IMR-90 (cell line): ENCODE results near the gene HYCC2. TPM values are rescaled to one million over a fixed set of nuclear protein-coding genes. Genes with fewer than 3 reads are reported as not detected.

Experiments
- ATAC-seq: fragments of 200-7000 bp; cut with Tn5 transposase; 2 replicates; pipeline ENCODE4 v1.9.1; 2020; ENCODE audit warnings: low read depth, mild to moderate bottlenecking, moderate library complexity
- BruUV-seq: library from RNA; stranded (reverse); fragments of 400-500 nt; replicated peaks from 2 replicates; lab custom pipeline; 2021; lab: Mats Ljungman, UMichigan
- CTCF ChIA-PET: fragments of 300-600 bp; formaldehyde crosslinking; extraction: SDS; loops from one replicate; lab custom pipeline; 2021; ENCODE audit warnings: antibody characterized with exemption; lab: Yijun Ruan, JAX
- POLR2A ChIA-PET: fragments of 300-600 bp; sonication (Branson Sonifier 250); formaldehyde crosslinking; loops from one replicate; lab custom pipeline; 2022; ENCODE audit warnings: antibody characterized with exemption; ENCODE audit not compliant: unreplicated experiment; lab: Charles Lee
- DNase-seq: peaks from one replicate; pipeline ENCODE4 v3.0.0; 2013
- H2AFZ ChIP-seq: replicated peaks from 2 replicates; pipeline ENCODE3; 2013; ENCODE audit warnings: low read length, mild to moderate bottlenecking; ENCODE audit not compliant: poor library complexity
- H2AK5ac ChIP-seq: 2 replicates; pipeline ENCODE4 v1.6.1; 2013; ENCODE audit warnings: low read depth, low read length, inconsistent platforms
- H2AK9ac ChIP-seq: replicated peaks from 2 replicates; pipeline ENCODE3; 2013; ENCODE audit warnings: mild to moderate bottlenecking, low read depth, low read length, moderate library complexity; ENCODE audit not compliant: poor library complexity
- H2BK120ac ChIP-seq: 2 replicates; pipeline ENCODE4 v1.6.1; 2013; ENCODE audit warnings: low read depth, low read length, inconsistent platforms
- H2BK15ac ChIP-seq: 3 replicates; pipeline ENCODE4 v1.6.1; 2013; ENCODE audit warnings: low read depth, low read length, inconsistent platforms
- H2BK20ac ChIP-seq: 2 replicates; pipeline ENCODE4 v1.6.1; 2013; ENCODE audit warnings: low read depth, mild to moderate bottlenecking, inconsistent platforms, low read length, moderate library complexity
- H2BK5ac ChIP-seq: 2 replicates; pipeline ENCODE4 v1.6.1; 2013; ENCODE audit warnings: mild to moderate bottlenecking, low read depth, low read length, inconsistent platforms; ENCODE audit not compliant: poor library complexity, severe bottlenecking
- H3K14ac ChIP-seq: replicated peaks from 2 replicates; pipeline ENCODE4 v1.6.1; 2013; ENCODE audit warnings: low read depth, low read length, inconsistent platforms
- H3K18ac ChIP-seq: 2 replicates; pipeline ENCODE4 v1.6.1; 2013; ENCODE audit warnings: low read depth, low read length, control low read depth
- H3K23ac ChIP-seq: 2 replicates; pipeline ENCODE4 v1.6.1; 2013; ENCODE audit warnings: low read depth, low read length, inconsistent platforms
- H3K27ac ChIP-seq: 2 replicates; pipeline ENCODE4 v1.5.1; 2013; ENCODE audit warnings: mild to moderate bottlenecking, control low read depth, low read length; ENCODE audit not compliant: insufficient read depth
- H3K27me3 ChIP-seq: 2 replicates; pipeline ENCODE4 v1.6.1; 2013; ENCODE audit warnings: low read length; ENCODE audit not compliant: control insufficient read depth, insufficient read depth
- H3K36me3 ChIP-seq: 2 replicates; pipeline ENCODE4 v1.6.1; 2013; ENCODE audit warnings: low read length, mixed read lengths; ENCODE audit not compliant: control insufficient read depth, insufficient read depth
- H3K4ac ChIP-seq: 2 replicates; pipeline ENCODE4 v1.6.1; 2013; ENCODE audit warnings: low read depth, low read length, inconsistent platforms
- H3K4me1 ChIP-seq: 2 replicates; pipeline ENCODE4 v1.6.1; 2013; ENCODE audit warnings: low read length, mixed read lengths; ENCODE audit not compliant: control insufficient read depth, insufficient read depth
- H3K4me2 ChIP-seq: 2 replicates; pipeline ENCODE4 v1.6.1; 2013; ENCODE audit warnings: low read depth, mild to moderate bottlenecking, control low read depth, low read length, moderate library complexity
- H3K4me3 ChIP-seq: 2 replicates; pipeline ENCODE4 v1.5.1; 2013; ENCODE audit warnings: low read depth, mild to moderate bottlenecking, control low read depth, low read length, moderate library complexity; ENCODE audit not compliant: insufficient read depth
- H3K56ac ChIP-seq: 2 replicates; pipeline ENCODE4 v1.6.1; 2013; ENCODE audit warnings: low read length, inconsistent platforms; ENCODE audit not compliant: insufficient read depth; ENCODE audit errors: extremely low read depth
- H3K79me1 ChIP-seq, 2 experiments: 2 replicates each; pipeline ENCODE4 v1.6.1; 2013; ENCODE audit warnings: low read length in 2 of 2, inconsistent platforms in 1 of 2, low read depth in 1 of 2
- H3K9ac ChIP-seq: 2 replicates; pipeline ENCODE4 v1.6.1; 2013; ENCODE audit warnings: low read depth, low read length, control low read depth
- H3K9me1 ChIP-seq: 2 replicates; pipeline ENCODE4 v1.6.1; 2013; ENCODE audit warnings: low read length, inconsistent platforms; ENCODE audit not compliant: insufficient read depth
- H3K9me3 ChIP-seq: 2 replicates; pipeline ENCODE4 v1.6.1; 2013; ENCODE audit warnings: low read length; ENCODE audit not compliant: control insufficient read depth, insufficient read depth
- H4K20me1 ChIP-seq: 2 replicates; pipeline ENCODE4 v1.6.1; 2013; ENCODE audit warnings: low read length, inconsistent platforms; ENCODE audit not compliant: insufficient read depth
- H4K5ac ChIP-seq: 2 replicates; pipeline ENCODE4 v1.6.1; 2013; ENCODE audit warnings: mild to moderate bottlenecking, low read depth, low read length, control low read depth
- H4K8ac ChIP-seq, 2 experiments: 2 replicates each; pipeline ENCODE4 v1.6.1; 2013; ENCODE audit warnings: low read depth in 2 of 2, low read length in 2 of 2, control low read depth in 1 of 2, inconsistent platforms in 1 of 2
- H4K91ac ChIP-seq: 2 replicates; pipeline ENCODE4 v1.6.1; 2013; ENCODE audit warnings: low read depth, low read length, inconsistent platforms; ENCODE audit not compliant: insufficient read depth
- CHD1 ChIP-seq: IDR thresholded peaks from 2 replicates; pipeline ENCODE4 v1.6.1; 2012; ENCODE audit warnings: low read depth, low read length, improper control_type of control experiment
- ELK1 ChIP-seq: fragments of 150-350 bp; IDR thresholded peaks from 2 replicates; pipeline ENCODE4 v1.6.1; 2016; ENCODE audit warnings: low read depth, mild to moderate bottlenecking, low read length, moderate library complexity, borderline replicate concordance
- MAFK ChIP-seq: IDR thresholded peaks from 2 replicates; pipeline ENCODE4 v1.6.1; 2012; ENCODE audit warnings: low read depth, low read length, improper control_type of control experiment
- MXI1 ChIP-seq: IDR thresholded peaks from 2 replicates; pipeline ENCODE4 v1.6.1; 2012; ENCODE audit warnings: low read depth, mild to moderate bottlenecking, low read length, moderate library complexity, borderline replicate concordance
- RAD21 ChIP-seq: IDR thresholded peaks from 2 replicates; pipeline ENCODE4 v1.6.1; 2012; ENCODE audit warnings: low read length, improper control_type of control experiment
- RCOR1 ChIP-seq: IDR thresholded peaks from 2 replicates; pipeline ENCODE4 v1.6.1; 2012; ENCODE audit warnings: mild to moderate bottlenecking, low read length, improper control_type of control experiment; ENCODE audit not compliant: insufficient replicate concordance
- SMC3 ChIP-seq: fragments of 150-350 bp; IDR thresholded peaks from 2 replicates; pipeline ENCODE4 v1.6.1; 2016; ENCODE audit warnings: low read depth, mild to moderate bottlenecking, antibody characterized with exemption, low read length, moderate library complexity
- WGBS, 2 experiments: methylation state at CpG; one replicate each; pipeline versions ENCODE4 v1.1.5 to v1.1.7; 2013; ENCODE audit warnings: missing lambda C conversion rate in 2 of 2; ENCODE audit not compliant: insufficient read length in 1 of 2; ENCODE audit errors: extremely low coverage in 2 of 2; 5-methylcytosine and 5-hydroxymethylcytosine counted together
- dilution Hi-C: fragments of 300-500 bp; cut with HindIII; formaldehyde crosslinking; loops from one replicate; pipeline ENCODE4 v1.14.3; 2018; ENCODE audit warnings: low sequenced_read_pairs; ENCODE audit not compliant: unreplicated experiment
- in situ Hi-C: fragments of 300-500 bp; cut with MboI; formaldehyde crosslinking; loops from 3 replicates; pipeline ENCODE4 v1.14.3; 2019; ENCODE audit warnings: low sequenced_read_pairs, inconsistent platforms, mixed read lengths
- intact Hi-C: fragments of 100-400 bp; cut with micrococcal nuclease; formaldehyde crosslinking; loops from 2 replicates; pipeline ENCODE4 v1.10.0; 2022
- polyA plus RNA-seq, 3 experiments: library from polyadenylated mRNA; depleted of rRNA; stranded (reverse); fragments of >200 nt; gene quantifications; 2 replicates each; pipeline ENCODE4 v1.2.3, GENCODE V29; 2012; ENCODE audit warnings: low replicate concordance in 1 of 3
- total RNA-seq: library from RNA; depleted of rRNA; stranded (reverse); fragments of >200 nt; gene quantifications from 2 replicates; pipeline ENCODE4 v1.2.3, GENCODE V29; 2012

The HYCC2 gene
- total and polyA plus RNA-seq, 2 of the 4 experiments (the other 2 are of a cell fraction) = 2.2 to 9.1 TPM

- Histone ChIP-seq H3K23ac (peak overlapping the region; percentile 44; the same call in 1 of the 2 replicates), H3K56ac (no peak overlapping the region), H2BK20ac (no peak overlapping the region), H2BK120ac (no peak overlapping the region), H2AFZ (no peak overlapping the region), H3K27ac (no peak overlapping the region), H3K4me3 (no peak overlapping the region), H2AK5ac (no peak overlapping the region), H2BK15ac (no peak overlapping the region), H2BK5ac (no peak overlapping the region), H3K9me3 (no peaks in the 10 kb centered on the region), H3K4me1 (peaks cover 2% of the 10 kb centered on the region), H2AK9ac (no peak overlapping the region), H3K4ac (no peak overlapping the region), H3K27me3 (no peaks in the 10 kb centered on the region), H4K91ac (no peak overlapping the region), H3K36me3 (peaks cover 1% of the 10 kb centered on the region; the same call in 1 of the 2 replicates), H4K5ac (no peak overlapping the region; the same call in 1 of the 2 replicates), H3K9ac (no peak overlapping the region), H3K79me1 (peaks cover 33 to 66% of the 10 kb centered on the region in 2 experiments), H3K14ac (no peak overlapping the region), H3K18ac (no peak overlapping the region), H3K4me2 (no peak overlapping the region), H4K8ac (no peak overlapping the region), H3K9me1 (peaks cover 4% of the 10 kb centered on the region), H4K20me1 (peaks cover 9% of the 10 kb centered on the region; the same call in 1 of the 2 replicates)
- ChIA-PET POLR2A (no interaction called here), CTCF (no interaction called here)
- intact Hi-C loops (no loop called here), dilution Hi-C loops (no loop called here), in situ Hi-C loops (no loop called here)
- 57% methylated on average over 1 of the region's 4 CpGs; no CpG with 5 or more reads in 1 of the 2 experiments for WGBS, 2 experiments
- ATAC-seq (no peak), DNase-seq (no peak)
- TF ChIP-seq MXI1 (no peak), SMC3 (no peak), ELK1 (no peak), MAFK (peak; percentile 45), CHD1 (no peak), RCOR1 (no peak), RAD21 (no peak)
- no TSS peak for BruUV-seq
Observed at GRCh38 chr2:201057715-201058248, 13.7 kb downstream of the HYCC2 start.
